HG03135 (cell line): ENCODE results near the gene NANOS2.
A peak's percentile ranks its signal among the peaks of the same experiment; 100 is the strongest.

Source experiments
- ATAC-seq: cut with Tn5 transposase; IDR thresholded peaks from one replicate; pipeline ENCODE4 v1.9.1; 2021; ENCODE audit warnings: mild to moderate bottlenecking, moderate library complexity; ENCODE audit not compliant: unreplicated experiment

NANOS2 gene

DNA sequence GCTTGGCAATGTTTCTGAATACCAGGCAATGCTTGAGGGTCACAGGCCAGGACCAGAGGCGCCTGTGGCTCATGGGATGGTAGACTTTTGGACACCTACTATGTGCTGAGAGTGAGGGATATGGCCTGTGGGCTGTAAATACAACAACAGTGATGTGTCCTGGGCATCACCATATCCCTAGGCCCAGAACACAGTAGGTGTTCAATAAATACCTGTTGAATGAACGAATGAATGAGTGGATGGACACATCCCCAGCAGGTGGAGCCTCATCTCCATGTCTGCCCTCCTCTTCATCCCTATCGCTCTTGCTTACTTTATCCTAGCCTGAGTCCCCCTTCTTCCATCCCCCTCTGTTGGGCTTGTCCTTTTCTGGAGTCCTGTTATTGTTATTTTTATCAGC, 16.5 kb upstream of the NANOS2 start:
- ATAC-seq = no peak

DNA sequence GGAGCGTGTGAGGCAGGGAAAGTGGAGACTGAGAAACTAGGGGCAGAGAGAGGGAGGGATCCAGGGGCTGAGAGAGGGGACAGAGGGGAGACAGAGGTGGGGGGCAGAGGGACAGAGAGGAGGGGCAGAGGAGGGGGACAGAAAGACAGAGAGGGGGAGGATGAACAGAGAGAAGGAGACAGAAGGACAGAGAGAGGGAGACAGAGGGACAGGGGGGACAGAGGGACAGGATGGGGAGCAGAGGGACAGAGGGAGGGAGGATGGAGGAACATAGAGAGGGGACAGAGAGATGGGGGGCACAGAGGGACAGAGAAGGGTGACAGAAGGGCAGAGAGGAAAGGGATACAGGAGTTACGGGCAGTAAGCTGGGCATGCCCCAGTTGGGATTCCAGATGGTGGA, 14.7 kb upstream of the NANOS2 start:
- ATAC-seq = no peak

DNA sequence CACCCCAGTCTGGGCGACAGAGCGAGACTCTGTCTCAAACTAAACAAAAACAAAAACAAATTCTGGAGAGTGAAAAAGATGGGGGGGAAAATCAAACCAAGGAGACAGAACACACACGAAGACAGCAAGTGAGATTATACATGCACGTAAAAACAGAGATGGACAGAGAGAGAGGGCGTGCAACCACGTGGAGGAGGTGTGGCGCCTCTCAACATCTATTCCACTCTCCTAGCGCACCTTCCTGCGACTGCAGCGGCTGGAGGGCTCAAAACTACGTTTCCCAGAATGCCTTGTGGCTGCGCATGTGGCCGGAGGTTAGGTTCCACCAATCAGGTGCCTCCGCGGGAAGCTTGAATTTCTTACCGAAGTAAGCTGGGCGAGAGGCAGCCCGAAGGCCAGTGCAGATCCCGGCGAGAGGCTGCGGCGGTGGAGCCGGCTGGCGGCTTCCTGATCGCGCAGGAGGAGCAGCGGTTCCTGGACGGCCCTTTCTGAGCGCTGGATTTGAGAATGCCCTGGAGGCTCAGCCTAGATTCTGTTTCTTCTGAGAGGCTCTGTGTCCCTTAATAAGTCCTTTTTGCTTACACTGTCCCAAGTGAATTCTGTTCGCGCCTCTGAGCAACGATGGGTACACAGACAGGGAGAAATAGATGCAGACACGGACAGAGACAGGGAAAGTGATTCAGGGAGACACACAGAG, 13.1 kb upstream of the NANOS2 start:
- ATAC-seq = peak; percentile 74

DNA sequence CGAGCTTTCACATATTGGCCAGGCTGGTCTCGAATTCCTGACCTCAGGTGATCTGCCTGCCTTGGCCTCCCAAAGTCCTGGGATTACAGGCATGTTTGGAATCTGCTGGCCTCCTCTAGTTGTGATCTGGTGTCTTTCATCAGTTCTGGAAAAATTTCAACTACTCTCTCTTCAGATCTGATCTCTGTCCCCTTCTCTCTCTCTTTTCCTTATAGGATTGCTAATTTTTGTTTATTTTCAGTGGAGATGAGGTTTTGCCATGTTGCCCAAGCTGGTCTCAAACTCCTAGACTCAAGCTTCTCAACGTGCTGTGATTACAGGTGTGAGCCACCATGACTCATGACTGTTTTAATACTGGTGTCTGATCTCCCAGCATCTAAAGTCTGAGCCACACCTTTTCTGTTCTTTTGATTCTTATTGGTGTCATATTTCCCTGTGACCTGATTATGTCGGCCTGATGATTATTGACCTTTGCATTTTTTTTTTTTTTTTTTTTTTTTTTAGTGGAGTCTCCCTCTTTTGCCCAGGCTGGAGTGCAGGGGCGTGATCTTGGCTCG, 10.4 kb upstream of the NANOS2 start:
- ATAC-seq = no peak

DNA sequence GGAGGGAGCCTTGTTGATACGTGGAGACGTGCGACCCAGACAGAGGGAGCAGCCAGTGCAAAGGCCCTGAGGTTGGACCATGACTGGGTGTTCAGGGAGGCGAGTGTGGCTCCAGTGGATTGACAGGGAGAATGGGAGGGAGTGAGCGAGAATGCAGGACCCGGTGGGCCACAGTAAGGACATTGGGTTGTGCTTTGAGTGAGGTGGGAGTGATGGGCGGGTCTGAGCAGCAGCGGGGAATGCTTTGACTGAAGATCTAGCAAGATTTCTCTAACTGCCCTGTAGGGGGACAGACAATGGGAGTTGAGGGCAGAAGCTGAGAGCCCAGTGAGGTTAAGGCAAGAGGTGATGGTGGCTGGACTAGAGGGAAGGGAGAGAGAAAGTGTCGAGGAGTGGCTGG, 7.7 kb upstream of the NANOS2 start:
- ATAC-seq = no peak

DNA sequence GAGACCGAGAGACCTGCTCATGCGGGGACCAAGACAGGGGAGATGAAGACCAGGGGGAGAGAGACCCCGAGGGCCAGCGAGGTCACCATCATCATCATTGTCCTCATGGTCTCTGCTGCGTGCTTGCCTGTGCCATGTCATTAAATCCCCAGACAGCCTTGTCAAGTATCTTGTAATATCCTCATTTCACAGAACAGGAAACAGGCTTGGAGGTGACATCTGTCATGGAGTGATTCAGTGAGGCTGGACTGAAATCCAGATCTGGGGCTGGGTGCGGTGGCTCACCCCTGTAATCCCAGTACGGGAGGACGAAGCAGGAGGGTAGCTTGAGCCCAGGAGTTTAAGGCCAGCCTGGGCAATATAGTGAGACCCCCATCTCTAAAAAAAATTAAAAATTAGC, 5.9 kb upstream of the NANOS2 start:
- ATAC-seq = no peak

DNA sequence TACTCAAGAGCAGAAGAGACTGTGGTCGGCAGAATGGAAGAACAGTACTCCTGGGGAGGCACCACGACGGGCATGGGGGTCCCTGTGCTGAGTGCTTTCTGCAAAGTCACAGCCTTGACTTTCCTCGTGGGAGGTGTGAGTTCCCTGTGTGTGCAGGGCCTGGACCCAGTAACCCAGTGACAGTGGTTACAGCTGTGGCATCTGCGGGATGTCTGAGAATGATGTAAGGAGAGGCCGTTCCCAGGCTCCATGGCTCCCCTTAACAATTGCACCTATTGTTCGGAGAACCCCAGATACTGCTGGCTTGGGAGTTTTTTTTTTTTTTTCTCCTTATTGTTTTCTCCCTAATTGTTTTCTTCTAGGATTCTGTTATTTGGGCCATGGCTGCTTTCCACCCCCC, 5.1 kb upstream of the NANOS2 start:
- ATAC-seq = no peak

DNA sequence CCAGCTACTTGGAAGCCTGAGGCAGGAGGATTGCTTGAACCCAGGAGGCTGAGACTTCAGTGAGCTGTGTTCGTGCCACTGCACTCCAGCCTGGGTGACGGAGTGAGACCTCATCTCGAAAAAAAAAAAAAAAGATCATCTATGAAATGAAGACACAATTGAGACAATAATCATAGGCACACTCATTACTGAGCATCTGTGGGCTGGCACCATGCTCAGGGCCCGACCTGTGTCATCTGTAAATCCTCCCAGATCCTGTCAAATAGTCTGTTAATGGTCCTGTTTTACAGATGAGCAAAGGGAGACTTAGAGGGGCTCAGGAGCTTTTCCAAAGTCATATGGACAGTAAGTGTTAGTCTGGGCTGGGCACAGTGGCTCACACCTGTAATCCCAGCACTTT, 4.1 kb upstream of the NANOS2 start:
- no peak for ATAC-seq

DNA sequence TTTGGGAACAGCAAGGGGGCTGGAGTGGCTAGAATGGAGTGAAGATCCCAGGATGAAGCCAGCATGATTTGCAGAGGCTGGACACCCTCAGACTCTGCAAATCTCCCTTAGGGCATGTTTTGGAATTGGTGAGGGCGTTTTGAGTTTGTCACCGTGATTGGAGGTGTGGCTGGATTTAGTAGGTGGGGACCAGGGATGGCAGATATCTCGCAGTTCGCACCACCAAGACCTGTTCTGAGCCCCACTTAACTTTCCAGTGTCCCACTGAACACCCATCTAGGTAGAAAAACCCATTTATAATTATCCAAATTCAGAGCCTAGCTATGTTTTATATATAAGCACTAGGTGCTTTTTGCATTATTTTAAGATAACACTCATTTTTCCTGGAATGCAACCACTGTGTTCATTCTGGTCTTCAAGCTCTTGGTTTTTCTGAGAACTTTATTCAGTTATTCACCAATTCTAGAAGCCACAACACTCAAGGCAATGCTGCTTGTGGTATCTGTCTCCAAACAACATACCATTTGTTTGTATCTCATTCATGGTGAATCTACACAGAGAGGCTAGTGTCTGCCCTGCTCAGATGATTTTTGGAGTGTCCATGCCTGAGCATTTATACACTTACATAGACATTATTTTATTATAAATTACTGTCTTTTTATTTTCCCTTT, 3.0 kb upstream of the NANOS2 start:
- no peak for ATAC-seq

DNA sequence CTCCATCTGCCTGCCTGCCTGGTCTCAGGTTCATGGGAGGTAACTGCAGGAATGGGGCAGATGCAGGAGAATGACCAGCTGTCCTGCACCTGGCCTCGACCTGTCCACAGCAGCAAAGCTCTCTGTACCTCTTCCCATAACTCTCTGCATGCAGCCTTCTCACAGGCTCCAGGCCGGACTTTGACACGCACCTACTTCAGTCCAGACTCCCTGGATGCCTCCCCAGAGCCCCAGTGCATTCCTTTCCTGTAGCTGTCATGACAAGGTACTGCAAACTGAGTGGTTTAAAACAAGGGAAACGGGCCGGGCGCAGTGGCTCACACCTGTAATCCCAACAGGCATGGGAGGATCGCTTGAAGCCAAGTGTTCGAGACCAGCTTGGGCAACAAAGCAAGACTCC, 3.3 kb downstream of the NANOS2 start:
- ATAC-seq = no peak

DNA sequence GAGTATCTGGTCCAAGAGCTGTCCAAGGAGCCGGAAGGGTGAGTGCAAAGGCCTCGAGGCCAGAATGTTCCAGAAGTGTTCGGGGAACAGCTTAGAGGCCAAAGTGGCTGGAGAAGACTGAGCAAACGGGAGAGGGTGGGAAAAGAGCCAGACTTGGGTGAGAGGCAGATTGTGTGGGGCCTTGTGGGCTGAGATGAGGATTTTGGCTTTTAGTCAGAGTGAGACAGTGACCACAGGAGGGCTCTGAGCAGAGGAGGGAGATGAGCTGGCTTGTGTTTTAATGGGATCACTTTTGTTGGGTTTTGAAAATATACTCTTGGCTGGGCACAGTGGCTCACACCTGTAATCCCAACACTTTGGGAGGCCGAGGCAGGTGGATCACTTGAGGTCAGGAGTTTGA, 5.6 kb downstream of the NANOS2 start:
- ATAC-seq = no peak

DNA sequence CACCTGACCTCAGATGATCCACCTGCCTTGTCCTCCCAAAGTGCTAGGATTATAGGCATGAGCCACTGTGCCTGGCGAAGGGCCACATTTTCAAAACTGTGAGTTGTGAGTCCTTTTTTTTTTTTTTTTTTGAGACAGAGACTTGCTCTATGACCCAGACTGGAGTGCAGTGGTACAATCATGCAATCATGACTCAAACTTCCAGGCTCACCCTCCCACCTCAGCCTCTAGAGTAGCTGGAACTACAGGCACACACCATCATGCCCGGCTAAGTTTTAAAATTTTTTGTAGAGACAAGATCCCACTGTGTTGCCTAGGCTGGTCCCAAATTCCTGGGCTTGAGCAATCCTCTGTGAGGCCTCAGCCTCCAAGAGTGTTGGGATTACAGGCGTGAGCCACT, 8.4 kb downstream of the NANOS2 start:
- ATAC-seq = no peak

DNA sequence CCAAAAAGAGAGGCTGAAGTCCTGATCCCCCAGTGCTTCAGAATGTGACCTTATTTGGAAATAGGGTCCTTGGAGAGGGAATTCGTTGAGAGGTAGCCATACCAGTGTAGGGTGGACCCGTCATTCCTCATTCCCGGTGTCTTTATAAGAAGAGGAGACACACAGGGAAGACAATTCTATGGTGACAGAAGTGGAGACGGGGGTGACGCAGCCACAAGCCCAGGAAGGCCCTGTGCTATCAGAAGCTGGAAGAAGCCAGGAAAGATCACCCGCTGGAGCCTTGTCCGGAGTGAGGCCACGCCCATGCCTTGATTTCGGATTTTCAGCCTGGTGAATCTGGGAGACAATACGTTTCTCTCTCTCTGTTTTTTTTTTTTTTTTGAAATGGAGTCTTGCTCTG, 9.6 kb downstream of the NANOS2 start:
- ATAC-seq = no peak

DNA sequence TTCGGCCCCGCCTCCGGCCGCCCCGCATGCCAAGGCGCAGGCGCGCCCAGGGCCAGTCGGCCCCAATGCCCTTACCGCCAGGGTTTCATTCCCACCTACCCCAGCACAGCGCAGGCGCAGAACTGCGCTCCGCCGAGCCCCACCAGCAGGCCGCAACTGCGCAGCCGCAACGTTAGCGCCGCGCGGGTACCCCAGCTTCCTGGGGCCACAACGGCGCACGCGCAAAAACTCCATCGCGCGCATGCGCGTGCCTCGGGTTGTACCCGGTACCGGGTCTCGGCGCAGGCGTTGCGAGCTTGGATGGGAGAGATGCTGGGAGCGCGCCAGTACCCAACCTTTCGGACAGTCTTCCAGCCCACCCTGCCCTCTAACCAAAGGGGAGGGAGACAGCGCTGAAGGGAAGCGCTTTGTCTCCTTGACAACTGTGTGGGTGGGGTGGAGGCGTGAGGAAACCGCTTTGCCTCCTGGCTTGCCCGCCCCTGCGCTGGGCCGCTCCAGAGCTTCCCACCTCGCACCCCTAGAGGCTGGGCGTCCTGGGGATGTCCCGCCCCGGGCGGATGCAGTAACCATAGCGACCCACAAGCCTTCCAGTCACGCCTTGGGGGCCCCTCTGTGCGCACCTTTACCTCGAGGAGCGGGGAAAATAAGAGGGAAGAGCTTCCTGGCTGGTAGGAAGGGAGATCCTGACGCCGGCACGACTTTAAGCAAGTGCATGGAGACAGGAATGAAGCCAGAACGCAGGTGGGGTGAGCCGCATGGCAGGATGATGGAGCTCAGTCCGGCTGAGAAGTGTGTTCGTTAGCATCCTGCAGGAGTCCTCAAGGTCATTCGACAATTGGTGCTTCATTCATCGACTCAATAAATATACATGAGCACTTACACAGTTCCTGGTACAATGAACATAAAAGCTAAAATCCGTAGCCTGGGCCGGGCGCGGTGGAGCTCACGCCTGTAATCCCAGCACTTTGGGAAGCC, 11.6 kb downstream of the NANOS2 start:
- ATAC-seq = peak; percentile 78

DNA sequence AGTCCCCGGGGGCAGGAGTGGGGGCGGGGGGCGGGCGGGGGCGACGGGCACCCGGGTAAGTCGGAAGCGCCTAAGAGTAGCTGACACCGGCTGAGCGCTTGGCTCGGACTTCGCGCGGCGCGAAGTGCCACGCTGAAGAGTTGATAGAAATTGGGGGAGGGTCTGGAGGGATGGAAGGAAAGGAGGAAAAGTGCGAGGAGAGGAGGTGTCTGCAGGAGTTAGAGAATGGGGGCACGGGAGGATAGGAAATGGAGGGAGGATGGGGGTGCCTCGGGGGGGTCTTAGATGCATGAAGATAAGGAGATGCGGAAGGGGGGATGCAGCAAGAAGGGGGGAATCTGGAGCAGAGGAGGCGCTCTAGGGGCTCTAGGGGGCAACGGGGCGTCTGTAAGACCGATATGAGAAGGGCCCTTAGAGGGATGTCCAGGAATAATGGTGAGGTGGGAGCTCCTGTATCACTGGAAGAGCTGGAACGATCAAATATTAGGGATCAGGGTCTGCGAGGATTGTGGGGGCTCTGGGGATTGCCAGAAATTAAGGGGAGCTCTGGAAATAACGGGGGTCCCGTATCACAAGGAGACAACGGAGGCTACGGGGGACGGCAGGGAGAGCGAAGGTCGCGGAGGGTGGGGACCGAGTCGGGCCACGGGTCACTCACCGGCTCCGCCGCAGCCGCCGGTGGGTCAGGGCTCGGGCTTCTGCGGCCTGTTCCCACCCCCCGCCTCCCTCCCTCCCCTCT, 12.5 kb downstream of the NANOS2 start, which contains the start of gene MYPOP:
Gene MYPOP, minus strand, starts transcription at position 702 of the 739 bp plus-strand sequence. CDS start 840 bp downstream, outside the sequence.
- ATAC-seq = no peak

DNA sequence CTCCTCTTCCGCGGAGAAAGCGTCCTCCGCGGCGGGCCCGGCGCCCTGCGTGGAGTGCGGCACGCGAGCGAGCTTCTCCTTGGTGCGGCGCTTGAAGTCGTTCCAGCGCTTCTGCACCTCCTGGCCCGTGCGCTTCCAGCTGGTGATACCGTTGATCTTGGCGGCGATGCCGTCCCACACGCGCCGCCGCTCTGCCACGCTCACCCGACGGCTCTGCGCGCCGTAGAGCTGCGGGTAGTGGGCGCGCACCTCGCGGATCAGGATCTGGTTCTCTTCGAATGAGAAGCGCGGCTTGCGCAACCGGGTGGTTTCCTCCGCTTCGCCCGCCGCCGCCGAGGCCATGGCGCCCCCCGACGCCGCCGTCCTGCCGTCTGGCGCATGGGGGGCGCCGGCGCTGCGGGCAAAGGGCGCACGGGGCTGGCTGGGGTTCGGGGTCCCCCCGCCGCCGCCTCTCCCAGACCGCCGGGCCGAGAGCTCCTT, 13.1 kb downstream of the NANOS2 start:
- ATAC-seq = no peak

DNA sequence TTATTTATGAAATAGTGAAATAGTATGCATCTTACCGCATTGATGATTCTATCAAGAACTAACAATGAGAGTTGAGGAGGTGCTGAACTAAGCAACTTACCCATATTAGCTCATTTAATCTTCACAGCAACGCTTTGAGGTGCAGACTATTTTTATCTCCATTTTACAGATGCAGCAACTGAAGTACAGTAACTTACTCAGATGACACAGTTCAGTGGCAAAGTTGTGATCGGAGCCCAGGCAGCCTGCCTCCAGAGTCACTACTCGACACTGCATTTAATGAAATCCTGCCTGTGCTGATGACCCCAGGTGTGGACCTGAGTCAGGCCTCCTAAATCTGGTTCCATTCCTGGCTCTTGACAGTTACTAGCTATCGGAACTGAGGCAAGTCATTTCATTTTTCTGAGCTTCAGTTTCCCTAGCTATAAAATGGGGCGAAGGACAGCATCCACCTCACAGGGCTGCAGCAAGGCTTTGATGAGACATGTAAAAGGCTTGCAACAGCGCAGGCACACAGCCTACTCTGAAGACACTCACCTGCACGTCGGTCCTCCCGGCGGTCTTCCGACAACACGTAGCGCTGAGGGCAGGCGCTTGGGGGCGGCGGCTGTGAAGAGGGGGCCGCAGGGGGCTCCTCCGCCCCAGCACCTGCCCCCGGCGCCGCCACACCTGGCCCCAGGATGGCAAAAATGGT, 13.7 kb downstream of the NANOS2 start:
- ATAC-seq = no peak

DNA sequence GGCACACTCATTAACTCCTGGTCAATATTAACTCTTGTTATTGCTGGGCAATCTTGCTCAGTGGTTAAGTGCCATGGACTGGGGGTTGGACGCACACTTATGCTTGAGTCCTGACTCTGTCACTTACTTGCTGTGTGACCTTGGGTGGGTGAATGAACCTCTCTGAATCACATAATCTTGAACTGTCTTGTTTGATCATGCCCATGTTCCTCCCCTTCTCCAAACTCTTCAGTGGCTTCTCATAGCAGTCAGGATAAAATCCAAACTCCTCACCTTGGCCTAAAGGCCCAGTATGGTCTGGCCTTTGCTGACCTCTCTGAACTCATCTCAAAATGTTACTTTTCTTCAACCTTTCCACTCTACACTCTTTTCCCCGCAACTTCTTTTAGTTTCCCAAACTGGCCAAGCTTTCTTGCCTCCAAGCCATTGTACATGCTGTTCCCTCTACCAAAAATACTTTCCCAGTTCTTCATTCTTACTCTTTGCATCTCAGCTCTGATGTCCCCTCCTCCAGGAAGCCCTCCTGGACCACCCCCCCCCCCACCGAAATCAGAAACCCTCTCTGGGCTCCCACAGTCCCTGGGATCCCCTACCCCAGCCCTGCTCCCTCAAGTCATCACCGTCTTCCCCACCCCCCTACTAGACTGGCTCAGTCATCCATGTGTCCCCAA, 14.5 kb downstream of the NANOS2 start:
- ATAC-seq = no peak

DNA sequence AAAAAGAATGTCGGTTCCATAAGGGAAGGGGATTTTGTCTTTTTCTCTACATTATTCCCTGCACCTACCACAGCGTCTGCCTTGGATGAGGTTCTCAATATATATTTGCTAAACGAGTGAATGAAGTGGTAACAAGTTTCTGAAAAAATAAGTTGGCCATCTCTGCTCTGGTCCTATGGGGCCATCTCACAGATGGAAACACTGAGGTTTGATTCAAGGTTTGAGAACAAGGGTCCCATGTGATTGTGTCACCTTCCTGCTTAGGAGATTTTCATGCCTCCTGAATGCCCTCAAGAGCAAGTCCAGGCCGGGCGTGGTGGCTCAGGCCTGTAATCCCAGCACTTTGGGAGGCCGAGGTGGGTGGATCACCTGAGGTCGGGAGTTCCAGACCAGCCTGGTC, 15.3 kb downstream of the NANOS2 start:
- no peak for ATAC-seq
